ENCODE results near the gene OAT.
"Not testable (repeated sequence)": the region's sequence is repeated elsewhere in the genome, so short reads cannot be mapped to it uniquely, and the experiment has no call there.

The OAT gene

DNA sequence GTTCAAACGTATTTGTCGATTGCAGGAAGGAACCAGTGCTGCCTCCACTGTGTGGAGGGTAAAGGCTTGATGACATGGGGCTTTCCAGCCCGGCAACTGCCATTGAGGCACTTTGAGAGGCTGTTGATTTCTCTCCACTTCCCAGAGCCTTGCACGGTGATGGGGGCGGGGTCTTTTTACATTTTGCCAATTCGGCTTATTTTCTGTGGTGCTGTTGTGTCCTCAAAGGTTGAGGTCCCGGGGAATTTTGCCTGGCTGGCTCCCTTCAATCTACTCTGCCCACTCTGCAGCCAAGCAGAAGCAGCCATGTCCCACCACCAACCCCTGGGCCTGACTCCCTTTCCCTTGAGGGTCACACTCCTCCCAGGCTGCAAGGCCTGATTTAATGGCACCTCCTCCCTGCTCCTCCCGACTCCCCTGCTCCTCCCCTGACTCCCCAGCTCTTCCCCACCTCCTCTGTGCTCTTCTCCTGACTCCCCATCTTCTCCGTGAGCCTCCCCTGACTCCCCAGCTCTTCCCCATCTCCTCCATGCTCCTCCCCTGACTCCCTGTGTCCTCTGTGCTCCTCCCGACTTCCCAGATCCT, 39.0 kb downstream of the OAT start:
- Mint-ChIP-seq H3K27ac (peak overlapping the region in 1 of 2 donors; percentile 46), H3K4me3 (no peak overlapping the region), H3K27me3 (peaks cover 62% of the 10 kb centered on the region), H3K9me3 (no peaks in the 10 kb centered on the region), H3K4me1 (no peaks in the 10 kb centered on the region)
- DNase-seq = no peak
- no peak for ATAC-seq

DNA sequence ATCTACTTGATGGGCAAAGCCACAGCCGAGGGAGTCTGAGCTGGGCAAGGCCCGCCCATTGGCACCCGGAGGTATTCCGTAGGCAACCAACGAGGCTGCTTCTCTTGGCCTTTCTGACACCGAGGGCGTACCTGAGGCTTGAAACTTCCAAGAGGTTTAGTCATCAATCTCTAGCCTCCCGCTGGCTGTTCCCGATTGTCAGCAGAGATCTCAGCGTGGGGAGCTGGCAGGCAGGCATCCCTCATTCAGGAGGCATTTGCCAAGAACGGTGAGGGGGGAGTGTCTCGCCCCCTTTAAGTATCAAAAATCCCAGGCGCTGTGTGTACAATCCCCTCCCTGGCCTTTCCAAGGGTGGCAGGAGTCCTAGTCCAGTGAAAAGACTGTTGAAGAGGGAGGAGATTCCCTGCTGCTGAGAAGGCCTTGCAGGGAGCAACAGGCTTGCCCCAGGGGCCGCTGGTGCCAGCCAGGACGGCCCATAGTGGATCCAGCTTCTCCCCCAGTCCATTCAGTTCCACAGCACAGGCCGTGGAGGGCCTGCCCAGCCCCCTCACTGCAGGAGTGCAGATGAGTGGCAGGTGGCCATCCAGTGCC, 39.7 kb downstream of the OAT start:
- peaks cover 58% of the 10 kb centered on the region for H3K27me3 Mint-ChIP-seq
- no peak overlapping the region for H3K4me3 Mint-ChIP-seq
- no peaks in the 10 kb centered on the region for H3K4me1 Mint-ChIP-seq
- DNase-seq = no peak
- no peak for ATAC-seq
- H3K9me3 Mint-ChIP-seq = no peaks in the 10 kb centered on the region
- no peak overlapping the region for H3K27ac Mint-ChIP-seq

DNA sequence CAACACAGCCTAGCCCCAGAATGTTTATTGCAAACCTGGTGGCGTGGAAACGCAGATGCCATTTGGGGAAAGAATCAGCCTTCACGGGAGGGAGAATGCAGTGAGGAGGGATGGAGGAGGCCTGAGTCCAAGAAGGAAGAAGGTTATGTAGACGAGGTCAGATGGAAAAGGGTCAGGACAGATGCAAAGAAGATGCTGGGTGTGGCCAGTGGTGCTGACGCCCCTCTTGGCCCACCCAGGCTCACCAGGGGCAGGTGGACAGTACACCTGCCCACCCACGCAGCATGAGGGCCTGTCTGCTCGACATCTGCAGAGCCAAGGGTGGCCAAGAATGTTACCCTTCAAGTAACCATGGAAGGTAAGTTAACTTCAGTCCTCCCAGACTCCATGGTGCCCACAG, 40.5 kb downstream of the OAT start:
- Mint-ChIP-seq H3K4me3 (no peak overlapping the region), H3K27ac (no peak overlapping the region), H3K9me3 (no peaks in the 10 kb centered on the region), H3K4me1 (no peaks in the 10 kb centered on the region), H3K27me3 (peaks cover 52% of the 10 kb centered on the region)
- ATAC-seq (no peak), DNase-seq (no peak)

DNA sequence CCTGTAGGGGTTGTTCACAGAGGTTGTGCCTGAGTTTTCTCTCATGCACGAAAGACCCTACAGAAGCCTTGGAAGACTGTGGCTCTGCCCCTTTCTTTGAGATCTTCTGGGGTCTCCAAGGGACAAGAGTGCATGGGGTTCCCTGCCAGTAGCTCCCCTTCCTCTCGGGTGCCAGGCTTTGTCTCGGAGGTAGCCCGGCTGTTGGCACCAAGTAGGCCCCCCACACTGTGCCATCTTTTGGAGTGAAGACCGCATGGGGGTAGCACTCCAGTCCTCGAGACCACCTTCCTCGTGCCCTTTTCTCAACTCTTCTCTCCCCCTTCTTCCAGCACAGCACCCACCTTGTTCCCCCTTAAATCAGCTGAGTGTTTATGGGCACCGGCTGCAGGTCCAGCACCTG, 41.6 kb downstream of the OAT start:
- no peak for DNase-seq
- no peaks in the 10 kb centered on the region for H3K4me1 Mint-ChIP-seq
- ATAC-seq = no peak
- H3K27me3 Mint-ChIP-seq = peaks cover 48% of the 10 kb centered on the region
- H3K27ac Mint-ChIP-seq = no peak overlapping the region
- no peak overlapping the region for H3K4me3 Mint-ChIP-seq
- H3K9me3 Mint-ChIP-seq = no peaks in the 10 kb centered on the region

DNA sequence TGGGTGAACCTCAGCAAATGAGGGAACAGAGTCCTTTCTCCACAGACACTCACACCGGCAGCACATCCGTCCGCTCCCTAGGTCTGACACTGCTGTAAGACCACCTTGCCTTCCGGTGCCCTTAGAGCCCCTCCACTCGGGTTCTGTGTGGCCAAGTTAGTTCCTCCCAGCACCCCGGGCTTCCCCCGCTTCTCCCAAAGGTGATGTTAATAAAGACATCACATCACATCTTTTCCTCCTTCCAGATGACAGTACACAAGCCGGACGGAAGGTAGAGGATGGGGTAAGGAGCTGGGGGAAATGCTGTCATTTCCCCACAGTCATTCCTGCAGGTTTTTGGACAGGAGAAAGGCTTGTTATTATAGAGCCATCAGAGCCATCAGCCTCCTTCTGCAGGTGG, 42.3 kb downstream of the OAT start:
- ATAC-seq (no peak), DNase-seq (no peak)
- Mint-ChIP-seq H3K4me3 (no peak overlapping the region), H3K9me3 (no peaks in the 10 kb centered on the region), H3K27me3 (peaks cover 42% of the 10 kb centered on the region), H3K4me1 (no peaks in the 10 kb centered on the region), H3K27ac (no peak overlapping the region)

DNA sequence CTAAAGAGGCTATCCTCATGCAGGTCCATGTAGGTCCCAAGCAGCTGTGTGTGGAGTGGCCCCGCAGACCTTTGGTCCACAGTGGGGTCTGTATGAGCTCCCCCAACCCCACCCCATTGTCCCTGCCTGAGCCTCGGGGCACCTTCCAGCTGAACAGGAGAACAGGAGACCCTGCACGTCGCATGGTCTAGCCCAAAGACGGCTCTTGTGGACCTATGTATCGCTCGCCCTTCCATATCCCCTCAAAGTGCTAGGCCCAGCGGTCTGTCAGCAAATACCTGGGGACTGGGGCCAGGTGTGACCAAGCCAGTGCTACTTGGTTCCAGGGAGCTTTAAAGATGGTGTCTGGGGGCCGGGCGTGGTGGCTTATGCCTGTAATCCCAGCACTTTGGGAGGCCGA, 43.0 kb downstream of the OAT start:
- Mint-ChIP-seq H3K4me1 (no peaks in the 10 kb centered on the region), H3K27me3 (peaks cover 42% of the 10 kb centered on the region), H3K4me3 (no peak overlapping the region), H3K9me3 (no peaks in the 10 kb centered on the region), H3K27ac (no peak overlapping the region)
- ATAC-seq (no peak), DNase-seq (no peak)

DNA sequence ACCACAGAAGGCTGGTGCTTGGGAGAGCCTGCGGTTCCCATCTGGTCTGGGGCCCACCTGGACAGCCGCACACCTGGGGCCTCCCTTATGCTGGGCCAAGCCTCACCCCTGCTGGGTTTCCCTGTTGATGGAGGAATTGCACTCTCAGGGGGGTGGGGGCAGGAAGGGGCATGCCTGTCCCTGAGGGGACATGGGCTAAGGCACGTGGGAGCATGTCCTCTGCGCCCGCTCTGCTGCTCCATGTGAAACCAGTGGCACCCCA, 43.4 kb downstream of the OAT start:
- H3K4me3 Mint-ChIP-seq = no peak overlapping the region
- no peak overlapping the region for H3K27ac Mint-ChIP-seq
- H3K27me3 Mint-ChIP-seq = peaks cover 40% of the 10 kb centered on the region
- DNase-seq (no peak), ATAC-seq (no peak)
- no peaks in the 10 kb centered on the region for H3K9me3 Mint-ChIP-seq
- H3K4me1 Mint-ChIP-seq = no peaks in the 10 kb centered on the region

DNA sequence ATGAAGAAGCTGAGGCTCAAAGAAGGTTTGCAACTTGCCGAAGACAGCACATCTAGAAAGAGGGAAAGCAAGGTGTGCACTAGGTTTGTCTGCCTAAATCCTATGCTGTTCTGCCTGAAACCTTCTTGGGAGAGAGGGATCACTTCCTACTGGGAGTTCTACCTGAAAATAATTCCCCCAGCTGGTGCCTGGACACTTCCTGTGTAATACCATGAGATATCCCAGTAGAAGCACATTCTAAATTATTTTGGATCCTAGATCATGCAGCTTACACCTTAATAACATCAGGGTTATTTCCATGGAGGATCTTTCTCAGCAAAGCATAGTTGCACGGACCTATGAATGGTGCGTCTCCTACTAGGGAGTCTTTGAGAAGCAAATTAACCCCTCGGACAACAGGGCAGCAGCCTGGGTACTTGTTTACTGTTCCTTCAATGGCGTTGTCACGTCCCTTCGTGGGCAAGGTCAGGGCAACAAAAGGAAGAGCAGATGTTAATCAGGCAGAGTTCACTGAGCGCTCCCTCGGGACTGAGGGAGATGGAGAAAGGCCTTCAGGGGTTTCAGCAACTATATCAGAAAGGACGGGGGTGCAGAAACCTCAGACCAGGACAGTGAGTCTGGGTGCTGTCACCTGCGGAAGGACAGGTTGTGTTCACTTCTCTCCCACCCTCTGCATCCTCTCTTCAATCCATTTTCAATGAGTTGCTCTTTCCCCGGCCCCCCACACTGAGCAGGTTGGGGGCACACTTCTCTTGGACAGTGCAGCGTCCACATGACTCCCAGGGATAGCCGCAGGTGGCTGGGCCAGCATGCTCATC, 44.0 kb downstream of the OAT start:
- DNase-seq (no peak), ATAC-seq (no peak)
- H3K4me3 Mint-ChIP-seq = no peak overlapping the region
- H3K27me3 Mint-ChIP-seq = peaks cover 35% of the 10 kb centered on the region
- H3K9me3 Mint-ChIP-seq = no peaks in the 10 kb centered on the region
- H3K27ac Mint-ChIP-seq = no peak overlapping the region
- H3K4me1 Mint-ChIP-seq = no peaks in the 10 kb centered on the region

DNA sequence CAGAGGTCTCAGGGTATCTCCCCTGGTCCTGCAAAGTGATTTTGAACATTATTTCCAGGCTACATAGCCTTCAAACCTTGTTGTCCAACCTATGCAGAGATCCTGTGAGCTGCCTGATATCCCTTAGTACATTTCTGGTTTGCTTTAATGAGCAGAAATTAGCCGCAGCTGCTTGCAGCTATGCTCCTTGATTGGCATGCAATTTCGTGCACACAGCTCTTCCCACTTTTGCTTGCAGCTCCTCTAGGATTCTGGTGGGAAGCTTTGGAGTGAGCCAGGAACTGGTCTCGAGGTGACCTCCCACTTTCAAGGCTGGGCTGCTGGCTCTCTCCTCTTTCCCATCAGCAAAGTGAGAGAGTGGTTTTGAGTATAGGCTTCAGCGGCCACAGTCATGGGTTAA, 45.8 kb downstream of the OAT start:
- ATAC-seq = no peak
- no peak overlapping the region for H3K27ac Mint-ChIP-seq
- H3K4me3 Mint-ChIP-seq = no peak overlapping the region
- peaks cover 16% of the 10 kb centered on the region for H3K27me3 Mint-ChIP-seq
- no peaks in the 10 kb centered on the region for H3K4me1 Mint-ChIP-seq
- H3K9me3 Mint-ChIP-seq = no peaks in the 10 kb centered on the region
- no peak for DNase-seq

DNA sequence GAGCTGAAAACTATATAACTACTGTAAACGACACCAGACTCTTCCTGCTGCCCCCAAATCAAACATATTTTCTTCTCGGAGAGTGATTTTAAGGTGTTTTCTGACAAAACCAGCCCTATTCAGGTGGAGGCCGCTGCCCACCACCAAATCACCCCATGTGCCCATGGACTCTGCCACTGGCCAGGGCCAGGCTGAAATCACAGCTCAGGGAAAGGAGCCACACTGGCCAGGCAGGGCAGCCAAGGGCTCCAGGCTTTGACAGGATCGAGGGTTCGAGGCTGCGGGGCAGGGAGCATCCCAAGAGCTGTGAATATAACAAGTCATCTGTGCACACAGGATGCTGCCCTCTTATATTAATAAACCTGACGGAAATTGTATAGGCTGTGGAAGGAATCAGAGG, 48.3 kb downstream of the OAT start:
- no peaks in the 10 kb centered on the region for H3K9me3 Mint-ChIP-seq
- H3K4me1 Mint-ChIP-seq = no peaks in the 10 kb centered on the region
- no peak overlapping the region for H3K4me3 Mint-ChIP-seq
- H3K27me3 Mint-ChIP-seq = peaks cover 10% of the 10 kb centered on the region
- H3K27ac Mint-ChIP-seq = no peak overlapping the region
- ATAC-seq (no peak), DNase-seq (no peak)

DNA sequence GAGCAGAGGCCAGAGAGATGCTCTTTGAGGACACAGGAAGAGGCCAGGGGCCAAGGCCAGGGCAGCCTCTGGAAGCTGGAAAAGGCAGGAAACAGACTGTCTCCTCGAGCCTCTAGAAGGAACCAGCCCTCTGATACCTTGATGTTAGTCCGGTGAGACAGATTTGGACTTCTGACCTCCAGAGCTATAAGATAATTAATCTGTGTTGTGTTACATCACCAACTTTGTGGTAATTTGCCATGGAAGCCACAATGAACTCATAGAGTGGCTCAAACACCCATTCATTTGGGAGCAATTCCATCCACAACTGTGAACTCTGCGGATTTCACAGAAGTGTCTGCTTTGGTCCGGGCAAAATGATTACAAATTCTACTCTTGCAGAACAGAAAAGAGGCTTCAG, 48.7 kb downstream of the OAT start:
- Mint-ChIP-seq H3K4me1 (no peaks in the 10 kb centered on the region), H3K27ac (no peak overlapping the region), H3K9me3 (no peaks in the 10 kb centered on the region), H3K4me3 (no peak overlapping the region), H3K27me3 (peaks cover 10% of the 10 kb centered on the region)
- ATAC-seq (no peak), DNase-seq (no peak)

DNA sequence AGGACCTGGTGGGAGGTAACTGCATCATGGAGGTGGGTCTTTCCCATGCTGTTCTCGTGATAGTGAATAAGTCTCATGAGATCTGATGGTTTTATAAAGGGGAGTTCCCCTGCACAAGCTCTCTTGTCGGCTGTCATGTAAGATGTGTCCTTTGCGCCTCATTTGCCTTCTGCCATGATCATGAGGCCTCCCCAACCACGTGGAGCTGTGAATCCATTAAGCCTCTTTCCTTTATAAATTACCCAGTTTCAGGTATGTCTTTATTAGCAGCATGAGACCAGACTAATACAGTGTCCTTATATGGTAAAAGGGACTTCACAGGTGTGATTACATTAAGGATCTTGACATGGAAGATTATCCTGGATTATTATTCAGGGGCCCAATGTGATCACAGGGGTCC, 49.2 kb downstream of the OAT start:
- not testable (repeated sequence) for H3K27me3 Mint-ChIP-seq, H3K4me1 Mint-ChIP-seq, ATAC-seq, DNase-seq, H3K27ac Mint-ChIP-seq, H3K9me3 Mint-ChIP-seq, H3K4me3 Mint-ChIP-seq

DNA sequence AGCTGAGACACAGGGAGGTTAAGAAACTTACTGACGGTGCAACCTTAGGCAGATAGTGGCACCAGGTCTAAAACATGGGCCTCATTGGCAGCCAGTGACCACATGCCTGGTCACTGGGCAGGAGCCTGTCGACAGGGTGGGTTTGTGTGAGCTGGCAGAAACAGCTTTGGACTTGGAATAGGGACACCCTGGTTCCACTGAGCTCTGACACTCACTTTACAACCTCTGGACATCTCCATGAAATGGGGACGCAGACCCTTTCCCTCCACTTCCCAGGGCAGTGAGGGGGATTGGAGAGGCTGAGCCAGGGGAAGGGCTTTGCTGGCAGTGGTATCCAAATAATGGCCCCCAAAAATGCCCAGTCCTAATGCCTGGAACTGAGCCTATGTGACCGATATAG, 49.7 kb downstream of the OAT start:
- Mint-ChIP-seq H3K4me3 (no peak overlapping the region), H3K4me1 (no peaks in the 10 kb centered on the region), H3K27me3 (peaks cover 10% of the 10 kb centered on the region), H3K9me3 (no peaks in the 10 kb centered on the region), H3K27ac (no peak overlapping the region)
- DNase-seq (no peak), ATAC-seq (no peak)

DNA sequence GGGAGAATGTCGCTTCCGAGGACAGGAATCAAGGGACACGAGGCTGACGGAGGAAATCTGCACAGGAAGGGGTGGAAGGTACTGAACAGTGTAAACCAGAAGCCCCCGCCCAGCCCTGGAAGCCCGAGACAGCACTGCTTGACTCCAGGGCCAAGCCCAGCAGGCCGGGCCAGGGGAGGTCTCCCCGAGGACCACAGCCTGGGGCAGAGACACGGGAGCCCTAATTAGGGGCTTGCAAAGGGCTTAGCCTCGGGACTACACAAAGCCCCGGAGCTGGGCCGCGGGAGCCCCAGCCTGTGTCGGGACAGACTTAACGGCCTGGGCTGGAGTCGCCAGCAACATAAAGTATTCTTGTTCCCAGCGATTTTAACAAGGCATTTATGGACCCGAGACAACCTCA, 50.8 kb downstream of the OAT start:
- no peak for ATAC-seq
- no peak overlapping the region for H3K27ac Mint-ChIP-seq
- H3K4me3 Mint-ChIP-seq = no peak overlapping the region
- H3K9me3 Mint-ChIP-seq = no peaks in the 10 kb centered on the region
- peaks cover 10% of the 10 kb centered on the region for H3K27me3 Mint-ChIP-seq
- no peaks in the 10 kb centered on the region for H3K4me1 Mint-ChIP-seq
- DNase-seq = no peak

DNA sequence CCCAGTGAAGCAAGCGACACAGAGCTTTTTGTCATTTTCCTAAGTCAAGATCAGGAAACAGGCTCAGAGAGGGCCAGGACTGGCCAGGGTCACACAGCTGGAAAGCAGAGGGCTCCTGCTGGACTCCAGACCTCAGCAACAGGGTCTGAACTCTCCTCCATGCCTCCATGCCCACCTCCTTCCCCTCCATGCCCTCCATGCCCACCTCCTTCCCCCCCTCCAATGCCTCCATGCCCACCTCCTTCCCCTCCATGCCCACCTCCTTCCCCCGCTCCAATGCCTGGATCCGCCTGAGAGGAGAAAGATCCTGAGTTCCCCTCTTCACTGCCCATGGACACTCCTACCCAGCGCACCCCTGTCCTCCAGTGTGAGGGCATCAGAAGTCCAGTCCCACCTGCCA, 51.3 kb downstream of the OAT start:
- Mint-ChIP-seq H3K27ac (no peak overlapping the region), H3K27me3 (peaks cover 10% of the 10 kb centered on the region)
- peak; percentile 48 for ATAC-seq

DNA sequence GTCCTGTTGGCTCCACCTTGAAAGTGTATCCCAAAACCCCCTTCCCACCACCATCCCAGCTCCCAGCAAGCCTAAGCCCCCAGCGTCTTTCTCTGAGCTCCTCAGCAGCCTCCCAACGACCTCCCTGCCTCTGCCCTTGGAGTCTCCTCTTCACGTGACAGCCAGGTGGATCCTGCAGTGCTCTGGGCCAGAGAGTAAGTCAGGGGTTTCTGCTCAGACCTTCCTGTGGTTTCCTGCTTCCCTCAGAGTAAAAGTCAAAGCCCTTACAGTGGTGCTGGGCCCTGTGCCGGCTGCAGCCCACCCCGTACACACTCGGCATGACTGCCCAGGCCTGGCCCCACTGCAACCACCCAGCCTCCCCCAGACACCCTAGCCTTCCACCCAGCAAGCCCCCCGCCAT, 51.9 kb downstream of the OAT start:
- no peaks in the 10 kb centered on the region for H3K4me1 Mint-ChIP-seq
- DNase-seq (no peak), ATAC-seq (no peak)
- peaks cover 10% of the 10 kb centered on the region for H3K27me3 Mint-ChIP-seq
- no peak overlapping the region for H3K4me3 Mint-ChIP-seq
- H3K27ac Mint-ChIP-seq = peak overlapping the region in 1 of 2 donors; percentile 75
- no peaks in the 10 kb centered on the region for H3K9me3 Mint-ChIP-seq

More for the DNA sequence above, 51.3 kb downstream of the OAT start:
- DNase-seq = no peak
- Mint-ChIP-seq H3K9me3 (no peaks in the 10 kb centered on the region), H3K4me1 (no peaks in the 10 kb centered on the region), H3K4me3 (no peak overlapping the region)

DNA sequence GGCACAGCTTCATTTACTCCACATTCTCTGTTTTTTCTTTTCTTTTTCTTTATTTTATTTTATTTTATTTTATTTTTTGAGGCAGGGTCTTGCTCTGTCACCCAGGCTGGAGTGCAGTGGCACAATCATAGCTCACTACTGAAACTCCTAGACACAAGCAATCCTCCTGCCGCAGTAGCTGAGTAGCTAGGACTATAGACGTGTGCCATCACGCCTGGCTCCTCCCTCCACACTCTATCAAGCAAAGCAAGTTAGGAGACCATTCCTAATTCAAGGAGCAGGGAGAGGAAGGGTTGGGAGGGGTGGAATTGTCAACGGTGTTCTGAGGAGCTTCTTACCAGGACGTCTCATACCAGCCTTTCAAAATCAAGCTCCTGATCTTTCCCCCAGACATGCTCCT, 52.4 kb downstream of the OAT start:
- Mint-ChIP-seq H3K4me3 (no peak overlapping the region), H3K27me3 (peaks cover 8% of the 10 kb centered on the region), H3K4me1 (no peaks in the 10 kb centered on the region), H3K27ac (peak overlapping the region in 1 of 2 donors; percentile 75), H3K9me3 (no peaks in the 10 kb centered on the region)
- ATAC-seq (no peak), DNase-seq (no peak)
